HS-5 (cell line): ENCODE results near the gene TMEM178B.
"Not testable (repeated sequence)": the region's sequence is repeated elsewhere in the genome, so short reads cannot be mapped to it uniquely, and the experiment has no call there.

Experiments
- DNase-seq: peaks from one replicate; pipeline ENCODE4 v3.0.0-alpha.2; 2012; ENCODE audit warnings: low read depth

TMEM178B gene

DNA sequence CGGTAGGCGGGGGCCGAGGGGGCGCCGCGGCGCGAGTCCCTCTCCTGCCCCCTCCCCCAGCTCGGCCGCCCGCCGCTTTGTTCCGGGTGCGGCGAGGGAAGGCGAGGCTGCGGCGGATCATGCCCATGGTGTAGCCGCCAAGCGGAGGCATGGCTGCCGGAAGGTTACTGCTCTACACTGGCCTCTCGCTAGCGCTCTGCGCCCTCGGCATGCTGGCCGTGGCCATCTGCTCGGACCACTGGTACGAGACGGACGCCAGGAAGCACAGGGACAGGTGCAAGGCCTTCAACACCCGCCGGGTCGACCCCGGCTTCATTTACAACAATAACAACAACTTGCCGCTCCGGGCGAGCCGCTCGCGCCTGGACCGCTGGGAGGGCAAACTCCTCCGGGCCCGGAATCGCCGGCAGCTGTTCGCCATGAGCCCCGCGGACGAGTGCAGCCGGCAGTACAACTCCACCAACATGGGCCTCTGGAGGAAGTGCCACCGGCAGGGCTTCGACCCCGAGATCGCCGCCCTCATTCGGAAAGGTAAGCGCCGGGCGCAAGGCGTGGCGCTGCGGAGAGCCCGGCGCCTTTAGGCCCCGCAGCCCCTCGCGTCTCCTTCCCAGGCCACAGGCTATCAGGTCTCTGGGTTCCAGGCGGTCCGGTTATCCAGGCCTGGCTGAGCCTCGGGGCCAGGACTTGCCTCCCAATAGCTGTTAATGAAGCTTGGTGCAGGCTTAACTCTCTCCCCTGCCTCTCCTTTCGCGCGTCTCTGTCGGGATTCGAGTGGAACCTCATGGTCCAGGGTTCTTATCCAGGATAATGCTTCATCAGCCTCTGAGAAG is 513 bp downstream of the TMEM178B start:
- no peak for DNase-seq

GRCh38 chr7:141074997-141075396 is 1.1 kb downstream of the TMEM178B start:
- no peak for DNase-seq

DNA sequence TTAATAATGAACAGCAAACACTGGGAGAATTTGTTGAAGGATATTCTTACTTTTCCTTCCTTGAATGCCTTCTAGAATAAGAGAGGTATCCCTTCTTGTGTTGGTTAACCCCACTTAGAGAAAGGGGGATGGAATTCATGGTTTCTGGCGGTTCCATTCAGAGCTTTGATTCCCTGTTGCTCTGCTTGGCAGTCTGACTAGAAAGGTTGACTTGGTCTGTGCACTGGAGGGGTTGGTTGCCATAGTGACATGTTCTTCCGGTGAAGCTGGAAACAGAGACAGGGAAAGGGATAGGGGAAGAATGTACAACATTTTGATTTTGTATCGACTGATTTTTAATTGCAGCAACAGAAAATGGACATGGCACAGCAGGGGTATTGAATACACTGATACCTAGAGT is 2.5 kb downstream of the TMEM178B start:
- DNase-seq: no peak

DNA sequence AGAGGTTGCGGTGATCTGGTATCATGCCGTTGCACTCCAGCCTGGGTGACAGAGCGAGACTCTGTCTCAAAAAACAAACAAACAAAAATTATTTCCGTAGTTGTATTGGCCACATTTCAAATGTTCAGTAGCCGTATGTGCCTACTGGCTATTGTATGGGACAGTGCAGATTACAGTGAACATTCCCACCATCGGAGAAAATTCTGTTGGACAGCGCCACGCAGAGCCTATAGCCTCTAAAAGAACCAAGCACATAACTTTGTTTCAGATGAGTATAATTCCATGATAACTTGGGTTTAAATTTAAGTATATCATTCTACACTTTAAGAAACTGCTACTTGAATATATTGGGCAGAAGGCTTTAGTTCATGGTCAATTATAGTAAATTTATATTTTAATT is 5.4 kb downstream of the TMEM178B start:
- DNase-seq: no peak

DNA sequence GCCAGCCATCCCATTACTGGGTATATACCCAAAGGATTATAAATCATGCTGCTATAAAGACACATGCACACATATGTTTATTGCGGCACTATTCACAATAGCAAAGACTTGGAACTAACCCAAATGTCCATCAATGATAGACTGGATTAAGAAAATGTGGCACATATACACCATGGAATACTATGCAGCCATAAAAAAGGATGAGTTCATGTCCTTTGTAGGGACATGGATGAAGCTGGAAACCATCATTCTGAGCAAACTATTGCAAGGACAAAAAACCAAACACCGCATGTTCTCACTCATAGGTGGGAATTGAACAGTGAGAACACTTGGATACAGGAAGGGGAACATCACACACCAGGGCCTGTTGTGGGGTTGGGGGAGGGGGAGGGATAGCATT is 15.6 kb downstream of the TMEM178B start:
- not testable (repeated sequence) for DNase-seq

GRCh38 chr7:141094336-141095070 is 20.6 kb downstream of the TMEM178B start:
- DNase-seq: no peak

- DNase-seq: no peak
Measured at GRCh38 chr7:141097430-141097829, 23.6 kb downstream of the TMEM178B start.

DNA sequence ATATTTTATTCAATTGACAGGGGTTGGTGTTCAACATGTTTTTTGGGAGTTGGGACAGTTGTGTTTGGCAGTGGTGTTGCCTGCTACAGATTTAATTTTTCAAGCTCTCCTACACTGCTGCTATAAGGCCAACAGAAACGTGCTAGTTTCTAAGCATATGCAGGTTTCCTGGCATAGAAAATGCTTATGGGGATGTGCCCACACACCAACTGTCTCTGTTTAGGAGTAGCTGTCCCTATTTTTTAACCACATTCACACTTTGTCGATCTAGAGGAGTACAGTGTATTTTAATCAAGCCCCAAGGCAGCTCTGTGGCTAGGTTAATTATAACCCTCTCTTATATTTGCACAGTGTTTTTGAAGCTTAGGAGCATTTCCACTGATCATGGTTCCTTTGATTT is 28.6 kb downstream of the TMEM178B start:
- DNase-seq: no peak

DNA sequence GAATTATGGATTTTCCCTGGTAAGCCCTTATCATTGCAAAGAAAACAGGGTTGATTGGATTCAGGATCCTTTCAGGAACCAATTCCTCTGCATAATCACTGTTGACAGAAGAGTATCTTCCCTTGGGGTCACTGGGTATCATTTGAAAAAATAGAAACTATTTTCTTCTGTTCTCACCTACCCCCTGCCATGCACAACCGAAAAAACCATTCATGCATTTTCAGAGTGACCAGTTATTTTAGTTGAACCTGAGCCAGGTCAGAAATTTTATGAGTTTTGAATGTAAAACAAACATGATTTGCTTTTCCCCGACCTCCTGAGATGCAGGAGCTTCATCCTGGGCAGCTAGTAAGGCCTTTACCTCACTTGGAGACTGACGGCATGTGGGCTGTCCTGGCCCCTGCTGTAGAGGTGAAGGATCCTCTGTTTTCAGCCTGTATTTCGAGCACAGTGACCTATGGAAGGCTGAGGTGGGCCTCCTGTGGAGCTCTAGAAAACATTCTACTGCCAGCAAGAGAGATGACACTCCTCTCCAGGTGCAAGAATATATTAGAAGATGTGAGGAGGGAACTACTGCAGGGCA is 30.1 kb downstream of the TMEM178B start:
- DNase-seq: no peak

- DNase-seq: no peak
Measured at GRCh38 chr7:141113131-141113530, 39.3 kb downstream of the TMEM178B start.

DNA sequence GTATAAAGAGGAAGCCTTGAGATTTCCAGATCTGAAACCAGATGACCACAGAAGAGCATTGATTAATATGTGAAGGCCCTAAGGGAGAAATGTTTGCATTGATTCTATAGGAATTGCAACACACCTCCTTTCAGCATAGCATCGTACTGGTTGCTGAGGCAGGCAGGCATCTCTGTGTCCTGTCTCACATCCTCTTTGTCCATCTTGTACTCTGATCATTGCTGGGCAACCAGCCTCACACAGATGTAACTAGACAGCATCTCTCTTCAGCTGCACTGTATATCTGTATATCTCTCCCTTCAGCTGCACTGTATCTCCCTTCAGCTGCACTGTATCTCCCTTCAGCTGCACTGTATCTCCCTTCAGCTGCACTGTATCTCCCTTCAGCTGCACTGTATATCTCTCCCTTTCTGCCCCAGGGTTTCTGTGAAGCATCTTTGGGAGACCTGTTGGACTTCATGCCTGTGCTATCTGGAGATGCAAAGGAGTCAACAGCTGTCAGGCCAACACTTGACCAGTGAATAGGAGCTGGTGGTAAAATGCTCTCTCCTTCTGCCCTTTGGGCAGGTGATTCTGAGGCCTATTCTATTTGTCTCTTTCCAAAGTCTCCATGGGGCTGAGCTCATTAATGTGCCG is 40.3 kb downstream of the TMEM178B start:
- DNase-seq: no peak

DNA sequence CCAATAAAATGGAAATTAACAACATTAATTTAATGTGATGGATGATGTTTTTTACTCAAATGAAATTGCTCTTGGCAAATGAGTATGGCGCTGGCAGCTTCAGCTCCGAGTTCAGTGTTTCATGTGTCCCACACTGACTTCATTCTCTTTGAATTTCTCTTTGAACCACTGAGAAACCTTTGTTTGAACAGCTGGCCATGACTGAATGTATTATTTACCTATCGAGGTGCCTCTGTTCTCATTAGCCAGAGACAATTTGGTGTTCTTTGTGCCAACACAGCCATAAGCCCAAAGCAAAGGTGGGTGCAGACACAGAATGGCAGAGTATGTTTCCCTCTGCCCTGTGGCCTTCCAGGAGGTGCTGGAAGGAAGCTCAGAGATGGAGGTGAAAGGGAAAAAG is 42.1 kb downstream of the TMEM178B start:
- DNase-seq: no peak

- not testable (repeated sequence) for DNase-seq
Measured at GRCh38 chr7:141116661-141117060, 42.8 kb downstream of the TMEM178B start.

DNA sequence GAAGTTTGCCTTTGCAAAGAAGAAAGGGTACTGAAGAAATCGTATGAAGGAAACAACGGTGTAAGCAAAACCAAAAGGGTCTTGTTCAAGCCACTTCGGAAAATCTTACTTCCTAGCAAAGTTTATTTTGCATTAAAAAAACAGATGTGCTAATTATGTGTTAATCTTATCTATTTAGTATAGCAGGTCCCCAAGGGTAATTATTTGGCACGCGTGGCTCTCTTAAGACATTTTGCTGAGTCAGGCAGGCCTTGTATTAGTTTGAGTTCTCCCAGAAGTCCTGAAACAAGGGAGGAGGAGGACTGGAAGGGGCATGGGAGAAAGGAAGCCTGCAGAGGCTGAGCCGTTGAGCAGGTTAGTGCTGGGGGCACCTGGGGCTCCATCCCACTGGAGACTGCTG is 44.9 kb downstream of the TMEM178B start:
- DNase-seq: no peak

DNA sequence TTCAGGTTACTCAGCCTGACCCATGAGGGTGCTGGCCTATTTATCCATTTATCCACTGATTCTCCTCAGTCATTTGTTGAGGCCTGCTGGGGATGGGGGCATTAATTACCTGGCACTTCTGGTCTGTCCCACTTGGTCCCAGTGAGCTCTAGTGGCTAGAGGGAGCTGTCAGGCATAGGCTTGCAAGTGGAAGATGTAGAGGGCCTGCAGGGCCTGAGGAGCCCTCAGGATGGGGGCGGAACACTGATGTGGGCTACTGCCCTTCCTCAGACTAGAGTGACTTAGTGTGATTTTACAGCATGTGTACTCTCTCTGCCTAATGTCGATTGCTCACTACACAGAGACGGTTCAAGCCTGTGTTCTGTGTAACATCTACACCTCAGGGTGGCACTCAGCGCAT is 45.3 kb downstream of the TMEM178B start:
- no peak for DNase-seq

DNA sequence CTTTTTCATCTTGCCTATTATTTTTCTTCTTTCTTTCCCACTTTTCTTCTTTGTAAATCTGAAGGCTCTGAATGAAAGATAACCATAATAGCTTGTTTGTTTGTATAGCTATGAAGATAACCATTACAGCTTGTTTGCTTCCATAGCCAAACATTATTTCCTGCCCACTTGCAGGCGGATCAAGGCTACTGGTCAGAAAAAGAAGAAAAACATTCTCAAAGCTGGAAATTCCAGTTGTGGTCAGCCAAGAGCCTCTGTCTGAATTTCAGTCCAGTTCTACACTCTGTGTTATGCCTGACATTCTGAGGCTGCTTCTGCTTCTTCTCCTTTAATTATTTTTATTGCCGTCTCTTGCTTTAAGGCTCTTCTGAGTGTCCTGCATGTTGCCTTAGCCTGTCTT is 48.9 kb downstream of the TMEM178B start:
- no peak for DNase-seq

GRCh38 chr7:141123522-141123921 is 49.7 kb downstream of the TMEM178B start:
- DNase-seq: no peak

DNA sequence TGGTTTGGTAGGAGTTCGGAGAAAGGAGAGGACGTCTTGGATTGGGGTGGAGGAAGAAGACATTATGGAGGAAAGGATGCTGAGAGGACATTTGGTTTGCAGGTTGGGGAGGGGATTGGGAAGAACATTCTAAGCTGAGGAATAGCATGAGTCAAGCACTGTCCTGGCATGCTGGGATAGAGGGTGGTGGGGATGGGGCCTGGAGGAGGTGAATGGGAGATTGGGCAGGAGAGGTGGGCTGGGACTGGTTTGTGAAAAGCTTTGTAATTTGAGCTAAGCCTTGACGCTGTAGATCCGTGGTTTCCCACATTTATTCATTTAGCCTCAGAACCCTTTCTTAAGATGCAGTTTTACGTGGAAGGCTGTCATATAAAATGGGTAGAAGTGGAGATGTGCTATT is 52.2 kb downstream of the TMEM178B start:
- DNase-seq: no peak

DNA sequence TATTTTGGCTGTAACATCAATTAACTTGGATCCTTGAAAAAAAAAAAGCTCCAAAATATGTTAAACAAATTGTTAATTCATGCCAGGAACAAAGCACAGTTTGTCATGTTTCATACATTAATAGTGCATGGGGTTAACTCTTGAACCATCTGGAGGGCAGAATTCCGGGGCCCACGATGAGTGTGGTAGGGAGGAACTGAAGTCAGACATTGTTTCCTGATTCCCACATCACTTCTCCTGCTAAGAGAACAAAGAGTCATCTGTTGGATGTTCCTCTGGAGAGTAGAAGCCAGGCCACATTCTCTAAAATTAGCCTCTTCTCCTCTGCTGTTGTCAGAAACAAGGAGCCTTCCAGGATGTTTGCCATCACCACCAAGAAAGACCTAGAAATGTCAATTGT is 54.6 kb downstream of the TMEM178B start:
- DNase-seq: no peak

GRCh38 chr7:141128931-141129330 is 55.1 kb downstream of the TMEM178B start:
- DNase-seq: no peak

DNA sequence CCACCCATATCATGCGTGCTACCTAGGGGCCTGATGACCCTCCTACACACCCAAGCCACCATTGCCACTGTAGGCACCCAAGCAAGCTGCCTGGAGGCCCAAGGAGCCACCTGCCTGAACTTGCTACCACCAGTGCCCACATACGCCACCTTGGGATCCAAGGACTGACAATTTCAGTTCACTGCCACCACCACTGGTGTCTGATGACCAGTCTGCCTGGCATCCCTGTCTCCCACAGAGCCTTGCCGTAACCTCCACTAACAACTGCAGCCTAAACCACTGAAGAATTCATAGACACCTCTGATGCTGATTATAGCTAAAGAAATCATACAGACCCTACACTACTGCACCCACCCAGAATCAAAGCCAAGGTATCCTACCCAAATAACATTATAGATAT is 58.8 kb downstream of the TMEM178B start:
- DNase-seq: no peak

- DNase-seq: no peak
Measured at GRCh38 chr7:141133646-141134045, 59.8 kb downstream of the TMEM178B start.

- DNase-seq: no peak
Measured at GRCh38 chr7:141142058-141142457, 68.2 kb downstream of the TMEM178B start.
